ENCODE results near the gene FHL1.

Gene FHL1

DNA sequence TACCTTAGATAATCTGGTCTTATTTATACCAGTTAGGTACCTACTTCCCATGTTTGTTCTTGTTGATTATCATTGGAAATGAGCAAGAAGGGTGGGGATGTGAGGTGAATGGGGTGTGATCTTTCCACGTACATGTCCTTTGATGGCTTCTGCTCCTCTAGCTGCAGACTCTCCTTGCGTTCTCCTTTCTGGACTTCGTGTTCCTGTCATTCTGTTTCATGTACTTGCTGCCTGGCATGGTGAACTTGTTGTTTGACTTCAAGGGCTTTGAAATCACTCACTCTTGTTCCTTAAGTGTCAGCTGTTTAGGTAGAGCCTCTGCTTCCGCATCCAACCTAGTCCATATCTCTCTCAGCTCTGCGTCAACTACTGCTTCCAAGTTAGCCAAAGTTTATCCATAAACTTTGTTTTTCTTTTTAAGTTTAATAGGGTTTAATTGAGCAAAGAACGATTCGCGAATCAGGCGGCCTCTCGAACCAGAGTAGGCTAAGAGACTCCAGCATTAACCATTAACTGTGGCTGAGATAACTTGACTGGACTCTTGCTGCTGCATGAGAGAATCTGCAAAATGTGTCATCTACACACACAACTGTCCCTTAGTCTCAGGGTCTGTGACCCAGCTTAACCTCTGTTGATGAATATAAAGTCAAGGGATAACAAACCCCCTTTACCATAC is 42.8 kb downstream of the FHL1 start:
- DNase-seq, result no peak

DNA sequence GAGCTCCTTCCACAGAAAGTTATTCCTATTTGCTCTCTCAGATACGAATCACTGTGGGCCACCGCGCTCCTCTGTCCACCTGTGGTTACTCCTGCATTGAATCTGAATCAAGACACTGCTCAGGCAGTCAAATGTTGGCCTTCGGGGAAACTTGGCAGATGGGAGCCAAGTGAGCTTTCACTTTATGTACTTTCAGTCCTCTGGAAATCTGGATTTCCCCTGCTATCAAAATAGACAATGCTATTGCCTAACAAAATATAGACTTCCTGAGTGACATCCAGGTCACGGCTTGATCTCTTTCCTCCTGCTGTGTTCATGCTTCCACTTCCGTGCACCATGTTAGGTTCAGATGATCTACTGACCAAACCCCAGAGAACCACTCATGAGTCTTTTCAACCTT is 43.8 kb downstream of the FHL1 start:
- DNase-seq, result no peak

DNA sequence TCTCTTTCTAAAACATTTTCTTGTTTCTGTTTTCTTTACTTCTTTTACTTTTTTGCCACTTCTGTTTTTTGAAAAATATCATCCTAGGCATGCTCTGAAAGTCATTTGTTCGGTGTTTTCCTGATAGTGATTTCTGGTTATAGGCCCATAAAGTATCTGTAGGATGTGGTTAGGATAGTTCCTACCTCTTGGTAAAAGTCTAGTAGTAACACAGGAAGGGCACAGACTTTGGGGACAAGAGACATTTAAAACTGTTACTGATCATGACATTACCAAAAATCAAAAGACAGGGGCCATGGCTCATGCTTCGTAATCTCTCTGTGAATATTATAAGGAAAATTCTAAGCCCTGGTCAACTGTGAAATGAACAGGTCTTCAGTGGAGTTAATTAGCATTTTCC is 44.8 kb downstream of the FHL1 start:
- no peak for DNase-seq

DNA sequence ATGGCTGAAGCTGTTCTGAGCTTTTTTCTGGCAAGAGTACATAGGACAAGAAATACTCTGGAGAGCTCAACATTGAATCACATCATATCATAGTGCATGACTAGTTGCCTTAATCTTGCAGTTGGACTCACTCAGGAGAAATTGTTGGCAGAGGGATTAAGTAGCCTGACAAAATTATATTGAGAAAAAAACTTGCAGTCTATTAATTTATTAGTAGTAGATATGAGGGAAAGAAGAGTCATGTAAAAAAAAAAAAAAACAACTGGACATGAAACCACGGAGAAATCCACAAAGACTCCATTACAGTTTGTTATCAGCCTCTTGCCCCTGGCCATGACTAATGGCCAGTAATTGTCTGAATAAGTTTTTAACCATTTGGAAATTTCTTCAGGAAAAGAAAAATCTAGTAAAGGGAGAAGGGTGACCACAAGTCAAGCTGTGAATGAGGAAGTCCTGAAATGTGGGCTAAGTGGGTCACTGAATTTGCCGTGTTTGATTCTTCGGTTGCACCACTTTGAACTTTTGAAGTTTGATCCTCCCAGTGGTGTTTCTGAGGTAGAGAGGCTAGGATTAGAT is 45.6 kb downstream of the FHL1 start:
- DNase-seq, result no peak

DNA sequence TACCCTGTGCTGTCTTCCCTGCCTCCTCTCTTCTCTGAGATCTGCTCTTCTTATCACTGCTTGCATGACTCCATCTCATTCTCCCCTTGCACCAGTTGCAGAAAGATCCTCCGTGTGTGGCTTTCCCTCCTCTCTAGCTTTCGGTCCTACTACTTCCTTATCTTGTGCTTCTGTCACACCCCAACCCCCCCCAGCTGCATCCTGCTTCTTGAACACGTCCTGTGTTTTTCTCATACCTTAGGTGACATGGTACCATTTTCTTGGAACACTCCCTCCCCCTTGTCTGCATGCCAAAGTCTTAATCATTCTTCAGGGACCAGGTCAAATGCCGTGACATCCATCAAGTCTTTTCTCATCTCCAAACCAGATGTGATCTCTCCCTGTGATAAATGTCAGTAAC is 46.4 kb downstream of the FHL1 start:
- DNase-seq, result no peak

DNA sequence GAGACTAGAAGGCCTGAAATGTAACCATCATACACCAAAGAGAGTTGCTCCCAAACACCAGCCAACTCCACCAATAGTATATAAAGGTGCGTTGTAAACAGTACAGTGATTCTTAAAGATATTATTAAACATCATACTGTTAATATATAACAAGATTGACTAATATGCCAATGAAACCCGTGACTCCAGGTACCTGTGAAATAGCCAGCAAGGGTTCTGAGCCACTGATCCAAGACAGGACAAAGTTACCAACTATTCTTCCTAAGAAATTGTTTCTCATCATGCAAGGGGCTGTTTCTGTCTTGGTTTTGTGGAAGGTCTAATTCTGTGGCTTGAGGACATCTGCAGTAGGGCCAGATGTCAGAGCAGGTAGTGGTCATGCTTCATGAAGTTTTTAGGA is 47.2 kb downstream of the FHL1 start:
- DNase-seq, result no peak

DNA sequence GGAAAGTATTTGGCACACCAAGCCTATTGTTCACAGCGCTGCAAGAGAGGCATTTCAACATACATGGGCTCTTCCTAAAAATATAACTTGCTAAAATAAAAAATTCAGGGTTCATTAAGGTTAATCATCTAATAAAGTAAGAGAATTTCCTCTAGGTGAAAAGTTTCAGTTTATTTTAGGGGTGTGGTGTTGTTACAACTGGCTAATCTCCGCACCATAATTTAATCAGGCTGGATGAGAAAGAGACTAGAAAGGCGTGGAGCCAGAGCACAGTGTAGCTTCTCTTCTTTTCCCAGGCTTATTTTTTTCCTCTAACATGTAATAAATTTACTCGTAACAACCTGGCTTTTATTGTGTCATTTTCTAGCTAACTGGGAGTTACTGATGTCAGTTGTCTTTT is 47.9 kb downstream of the FHL1 start:
- no peak for DNase-seq

DNA sequence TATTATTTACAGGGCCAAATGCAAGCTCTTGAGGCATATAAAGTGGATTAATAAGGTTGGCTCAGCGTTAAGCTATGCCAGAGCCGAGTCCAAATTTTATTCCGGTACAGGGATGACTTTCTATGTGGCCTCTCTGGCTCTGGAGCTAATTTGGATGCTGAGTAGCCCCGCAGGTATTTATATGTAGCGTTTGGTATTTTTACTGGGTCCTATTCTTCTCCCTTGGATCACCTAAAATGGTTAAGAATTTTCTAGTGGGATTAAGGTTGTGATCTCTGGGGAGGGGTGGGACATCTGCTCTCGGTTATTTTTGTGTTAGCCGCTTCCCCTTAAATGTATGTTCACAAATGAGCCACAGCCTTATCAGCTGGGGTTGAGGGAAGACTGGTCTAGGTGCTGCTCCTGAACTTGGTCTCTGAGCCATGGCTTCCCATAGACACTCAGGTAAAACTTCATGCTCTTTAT is 49.4 kb downstream of the FHL1 start:
- no peak for DNase-seq

DNA sequence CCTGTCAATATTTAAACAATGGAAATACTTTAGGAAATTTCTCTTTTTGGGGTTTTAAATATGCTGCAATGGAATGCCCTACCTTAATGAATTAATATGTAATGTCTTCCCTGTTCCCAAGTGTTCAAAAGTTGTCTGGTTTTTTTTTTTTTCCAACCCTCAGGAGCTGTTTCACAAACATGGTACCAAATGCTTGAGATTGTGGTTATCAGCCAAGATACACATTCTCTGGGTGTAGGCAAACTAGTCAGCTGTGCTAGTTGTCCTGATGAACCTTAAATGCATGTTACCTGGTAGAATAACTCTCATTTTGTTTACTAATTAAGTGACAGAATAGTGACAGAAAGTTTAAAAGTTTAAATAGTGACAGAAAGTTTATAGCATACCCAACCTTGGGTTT is 50.7 kb downstream of the FHL1 start:
- no peak for DNase-seq

DNA sequence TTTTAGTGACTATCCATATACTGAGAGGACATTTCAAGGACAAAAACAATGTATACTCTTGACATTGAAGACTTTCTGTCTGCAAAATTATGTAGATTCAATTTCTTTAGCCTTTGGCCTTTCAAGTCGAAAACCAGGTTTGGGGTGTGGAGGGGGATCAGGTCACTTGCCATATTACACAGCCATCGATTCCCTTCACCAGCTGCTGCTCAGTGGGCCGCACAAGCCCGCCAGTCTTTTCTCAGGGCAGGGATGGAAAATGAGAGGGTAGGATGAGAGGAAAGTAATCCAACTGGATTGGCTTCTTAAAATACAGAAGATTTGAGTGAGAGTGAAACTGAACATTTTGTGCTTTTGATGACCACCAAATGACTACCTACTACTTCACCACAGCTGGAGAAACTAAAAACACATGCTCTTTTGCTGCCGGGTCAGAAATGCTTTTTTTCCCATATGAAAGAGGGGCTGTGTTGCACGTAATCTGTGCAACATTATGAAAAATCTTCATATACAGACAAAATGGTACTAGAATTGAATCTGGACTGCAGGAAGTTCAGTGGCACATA is 51.4 kb downstream of the FHL1 start:
- no peak for DNase-seq

DNA sequence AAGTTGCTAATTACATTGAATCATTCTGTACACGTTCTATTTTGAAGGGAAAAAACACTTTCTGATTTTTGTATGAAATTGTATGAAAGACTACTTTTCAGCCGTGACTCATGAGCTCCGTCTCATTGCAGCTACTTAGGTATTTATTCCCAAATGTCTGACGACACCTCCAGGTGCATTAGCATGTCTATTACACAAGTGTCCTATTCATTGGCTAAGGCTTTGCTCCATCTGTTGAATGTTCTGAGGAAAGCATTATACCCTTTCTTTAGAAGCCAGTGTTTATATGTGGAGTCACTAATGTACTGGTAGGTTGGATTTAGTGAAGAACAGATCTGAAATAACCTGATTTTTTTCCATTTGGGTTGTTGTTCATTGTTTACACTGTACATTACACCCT is 52.0 kb downstream of the FHL1 start:
- no peak for DNase-seq

DNA sequence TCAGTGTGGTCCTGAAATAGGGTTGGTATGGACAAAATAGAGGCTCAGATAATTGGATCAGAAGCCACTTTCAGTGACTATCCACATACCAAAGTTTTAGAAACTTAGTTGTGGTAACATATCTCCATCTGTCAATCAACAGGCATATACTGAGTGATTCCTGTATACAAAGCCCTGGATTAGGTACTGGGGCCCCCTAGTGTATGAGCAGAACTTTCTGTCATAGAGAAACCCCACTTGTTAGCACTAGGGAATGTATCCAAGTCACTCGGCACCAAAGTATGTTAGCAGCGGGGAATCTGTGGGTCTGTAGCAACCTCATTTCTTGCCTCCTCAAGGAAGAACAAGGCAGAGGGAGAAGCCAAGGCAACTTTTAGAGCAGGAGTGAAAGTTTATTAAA is 53.1 kb downstream of the FHL1 start:
- DNase-seq, result no peak

DNA sequence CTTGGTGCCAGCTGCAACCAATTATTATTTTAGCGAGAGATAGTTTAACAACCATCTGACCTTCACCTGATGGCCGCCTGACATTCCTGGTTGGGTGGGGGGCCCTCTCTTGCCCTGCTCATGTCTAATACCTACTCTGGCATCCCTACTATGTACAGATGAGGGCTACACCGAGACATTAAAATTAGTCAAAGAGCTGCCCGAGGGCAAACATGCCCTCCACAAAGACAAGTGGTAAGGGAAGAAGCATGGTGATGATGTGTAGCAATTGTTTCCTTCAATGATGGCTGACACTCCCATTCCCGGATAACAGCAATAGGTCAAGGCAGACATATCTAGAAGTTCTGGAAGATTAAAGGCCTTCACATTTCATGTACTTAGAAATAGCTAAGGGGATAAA is 54.3 kb downstream of the FHL1 start:
- DNase-seq, result no peak

DNA sequence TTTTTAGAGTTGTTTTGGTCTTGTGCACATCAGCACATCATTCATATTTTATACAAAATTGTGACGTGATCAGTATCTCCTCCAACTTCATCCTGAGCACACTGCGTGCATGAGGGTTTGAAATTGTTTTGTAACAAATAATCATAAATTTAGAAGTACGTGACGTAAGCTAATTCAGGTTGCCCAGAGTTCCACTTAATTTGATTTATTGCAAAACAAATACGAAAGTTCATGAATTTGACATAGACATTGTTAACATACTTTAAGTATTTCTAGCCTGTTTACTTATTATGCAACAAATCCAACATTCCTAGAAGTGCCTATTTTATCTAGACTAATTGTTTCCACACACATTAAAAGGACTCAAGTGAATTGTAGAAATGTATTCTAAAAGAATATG is 55.6 kb downstream of the FHL1 start:
- no peak for DNase-seq

DNA sequence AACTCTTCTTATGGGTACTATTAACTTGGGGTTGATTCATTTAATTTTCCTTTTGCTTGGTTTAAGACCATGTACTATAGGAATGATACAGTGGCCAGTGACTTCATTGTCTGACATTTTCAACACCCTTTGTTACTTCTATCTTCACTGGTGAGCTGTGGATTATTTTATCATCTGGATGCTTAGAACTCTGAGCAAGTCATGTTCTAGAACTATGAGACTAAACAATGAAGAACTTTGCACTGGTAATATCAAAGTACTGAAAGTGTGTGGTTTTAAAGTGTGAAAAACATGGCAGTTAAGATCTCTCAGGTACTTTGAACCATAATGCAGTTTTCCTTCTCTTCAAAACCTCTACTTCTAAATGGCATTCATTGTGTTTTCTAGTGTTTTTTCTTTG is 56.1 kb downstream of the FHL1 start:
- no peak for DNase-seq

DNA sequence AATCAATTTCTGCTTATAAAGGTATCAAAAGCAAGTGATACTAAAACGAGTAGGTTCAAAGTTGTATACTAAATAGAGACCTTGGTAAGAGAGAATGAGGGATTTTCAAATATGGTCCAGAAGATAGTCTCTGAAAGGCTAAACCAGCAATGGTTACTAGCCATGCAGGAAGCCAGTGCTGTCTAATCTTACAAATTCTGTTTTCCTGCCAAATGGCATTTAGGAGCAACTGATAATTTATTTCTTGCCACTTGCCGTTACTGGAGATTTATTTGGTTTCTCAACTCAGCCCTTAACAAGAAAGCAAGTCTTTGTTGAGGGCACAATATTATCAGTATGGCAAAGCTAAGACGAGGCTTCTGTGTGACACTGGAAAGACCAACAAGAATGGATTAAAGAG is 56.6 kb downstream of the FHL1 start:
- DNase-seq, result no peak

DNA sequence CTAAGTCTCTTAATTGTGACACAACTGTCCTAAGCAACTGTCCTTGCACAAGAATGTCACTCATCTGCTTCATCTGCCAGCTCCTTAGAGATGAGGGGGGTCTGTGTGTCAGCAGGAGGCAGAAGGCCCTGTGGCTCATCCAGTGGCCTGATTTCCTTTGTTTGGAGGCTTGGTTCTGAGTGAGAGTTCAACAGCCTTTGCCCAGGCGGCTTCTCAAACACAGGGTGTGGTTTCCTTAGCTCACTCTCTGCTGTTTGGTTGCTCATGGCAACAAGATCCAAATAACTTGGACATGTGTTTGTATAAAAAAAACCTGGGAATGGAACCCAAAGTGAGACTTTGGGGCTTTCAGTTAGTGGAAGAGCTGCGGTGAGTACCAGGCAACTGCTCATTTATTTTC is 57.2 kb downstream of the FHL1 start:
- no peak for DNase-seq

DNA sequence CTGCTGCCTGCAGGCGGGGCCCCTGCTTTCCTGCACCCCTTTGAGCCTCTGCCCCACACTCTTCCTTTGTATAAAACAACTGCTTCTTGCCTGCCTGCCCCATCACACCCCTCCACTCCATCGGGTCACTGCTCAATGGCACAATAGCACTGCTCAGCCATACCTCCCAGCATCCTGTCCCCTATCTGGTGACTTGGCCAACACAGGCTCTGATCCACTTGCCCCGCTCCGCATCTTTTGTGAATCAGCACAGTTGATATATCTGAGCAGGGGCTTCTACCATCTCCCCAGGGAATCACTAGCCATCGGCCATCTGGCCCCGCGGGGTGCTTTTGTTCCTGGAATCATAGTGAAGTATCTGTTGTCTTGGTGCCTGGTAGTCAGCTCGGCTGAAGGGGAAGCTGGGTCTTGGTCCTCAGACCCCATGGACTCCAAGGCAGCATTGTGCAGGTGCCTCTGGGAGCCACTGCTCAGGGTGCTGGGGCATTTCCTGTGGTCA is 58.6 kb downstream of the FHL1 start:
- no peak for DNase-seq

DNA sequence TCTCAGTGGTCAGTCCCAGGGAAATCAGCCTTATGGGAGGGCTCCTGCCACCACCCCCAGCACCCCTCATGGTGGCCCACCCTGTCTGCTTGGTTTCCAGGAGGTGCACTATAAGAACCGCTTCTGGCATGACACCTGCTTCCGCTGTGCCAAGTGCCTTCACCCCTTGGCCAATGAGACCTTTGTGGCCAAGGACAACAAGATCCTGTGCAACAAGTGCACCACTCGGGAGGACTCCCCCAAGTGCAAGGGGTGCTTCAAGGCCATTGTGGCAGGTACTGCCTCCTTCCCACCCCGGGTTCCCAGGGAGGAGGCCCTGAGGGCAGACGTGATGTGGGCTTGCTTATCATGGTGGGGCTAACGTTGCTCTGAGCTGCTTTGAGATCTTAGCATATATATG is 59.6 kb downstream of the FHL1 start:
- DNase-seq, result no peak

DNA sequence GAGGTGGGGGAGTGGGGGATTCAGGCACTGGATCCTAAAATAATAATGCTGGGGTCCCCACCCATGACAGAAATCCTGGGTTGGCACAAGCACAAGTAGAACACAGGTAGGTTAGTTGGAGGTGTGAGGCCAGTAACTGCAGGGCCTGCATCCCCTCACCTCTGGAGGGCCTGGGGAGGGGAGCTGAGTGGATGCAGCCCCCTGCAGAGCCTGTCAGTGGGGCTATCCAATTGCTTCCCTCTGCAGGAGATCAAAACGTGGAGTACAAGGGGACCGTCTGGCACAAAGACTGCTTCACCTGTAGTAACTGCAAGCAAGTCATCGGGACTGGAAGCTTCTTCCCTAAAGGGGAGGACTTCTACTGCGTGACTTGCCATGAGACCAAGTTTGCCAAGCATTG is 60.2 kb downstream of the FHL1 start:
- no peak for DNase-seq

DNA sequence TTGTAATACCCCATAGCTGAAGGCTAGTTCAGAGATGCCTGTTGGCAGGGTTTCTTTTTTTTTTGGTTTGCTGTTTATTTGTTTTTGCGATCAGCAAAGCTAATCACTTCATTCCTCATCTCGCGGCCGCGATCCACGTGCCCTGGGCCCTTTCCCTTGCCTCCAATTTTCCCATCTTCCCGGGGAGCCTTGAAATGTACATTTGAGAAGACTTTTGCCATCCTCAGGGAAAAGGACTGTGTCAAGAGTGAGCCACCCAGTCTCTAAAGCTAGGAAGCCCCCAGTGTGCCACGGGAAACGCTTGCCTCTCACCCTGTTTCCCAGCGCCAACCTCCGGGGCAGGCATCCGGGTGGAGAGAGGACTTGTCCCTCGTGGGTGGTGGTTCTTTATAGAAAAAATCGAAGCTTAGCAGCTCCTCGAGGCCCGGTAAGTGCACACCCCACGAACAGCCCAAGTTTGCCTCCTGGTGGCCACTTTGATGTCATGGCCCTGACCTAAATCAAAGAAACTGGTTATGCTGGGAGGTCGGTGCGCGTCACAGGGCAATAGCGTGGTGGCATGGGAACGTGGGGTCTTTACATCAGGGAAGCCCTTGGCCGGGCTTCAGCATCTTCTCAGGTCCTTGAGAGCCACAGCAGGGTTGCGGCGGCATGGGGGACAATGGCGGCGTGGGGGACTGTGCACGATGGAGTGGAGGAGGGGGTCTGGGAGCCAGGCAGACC is 61.8 kb downstream of the FHL1 start:
- no peak for DNase-seq

DNA sequence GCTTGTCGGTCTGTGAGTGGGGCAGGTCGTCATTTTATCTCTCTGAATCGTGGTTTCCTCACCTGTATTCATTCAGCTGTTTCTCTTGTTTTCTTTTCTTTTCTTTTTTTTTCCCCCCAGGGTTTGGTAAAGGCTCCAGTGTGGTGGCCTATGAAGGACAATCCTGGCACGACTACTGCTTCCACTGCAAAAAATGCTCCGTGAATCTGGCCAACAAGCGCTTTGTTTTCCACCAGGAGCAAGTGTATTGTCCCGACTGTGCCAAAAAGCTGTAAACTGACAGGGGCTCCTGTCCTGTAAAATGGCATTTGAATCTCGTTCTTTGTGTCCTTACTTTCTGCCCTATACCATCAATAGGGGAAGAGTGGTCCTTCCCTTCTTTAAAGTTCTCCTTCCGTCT is 62.4 kb downstream of the FHL1 start:
- no peak for DNase-seq

DNA sequence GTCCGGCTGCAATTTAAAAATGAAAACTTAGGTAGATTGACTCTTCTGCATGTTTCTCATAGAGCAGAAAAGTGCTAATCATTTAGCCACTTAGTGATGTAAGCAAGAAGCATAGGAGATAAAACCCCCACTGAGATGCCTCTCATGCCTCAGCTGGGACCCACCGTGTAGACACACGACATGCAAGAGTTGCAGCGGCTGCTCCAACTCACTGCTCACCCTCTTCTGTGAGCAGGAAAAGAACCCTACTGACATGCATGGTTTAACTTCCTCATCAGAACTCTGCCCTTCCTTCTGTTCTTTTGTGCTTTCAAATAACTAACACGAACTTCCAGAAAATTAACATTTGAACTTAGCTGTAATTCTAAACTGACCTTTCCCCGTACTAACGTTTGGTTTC is 62.9 kb downstream of the FHL1 start:
- no peak for DNase-seq

DNA sequence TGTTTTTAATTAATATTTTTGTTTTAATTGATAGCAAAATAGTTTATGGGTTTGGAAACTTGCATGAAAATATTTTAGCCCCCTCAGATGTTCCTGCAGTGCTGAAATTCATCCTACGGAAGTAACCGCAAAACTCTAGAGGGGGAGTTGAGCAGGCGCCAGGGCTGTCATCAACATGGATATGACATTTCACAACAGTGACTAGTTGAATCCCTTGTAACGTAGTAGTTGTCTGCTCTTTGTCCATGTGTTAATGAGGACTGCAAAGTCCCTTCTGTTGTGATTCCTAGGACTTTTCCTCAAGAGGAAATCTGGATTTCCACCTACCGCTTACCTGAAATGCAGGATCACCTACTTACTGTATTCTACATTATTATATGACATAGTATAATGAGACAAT is 63.5 kb downstream of the FHL1 start:
- no peak for DNase-seq

Data from NCI-H2081 (cell line).